ENCODE measurements around the gene APBA2.

APBA2 gene

GRCh38 chr15:29046281-29046810, 160.6 kb downstream of the APBA2 start:
- TF ChIP-seq ZFX (IDR thresholded peaks at IDR 0.05) (no peak), CTCF (conservative IDR thresholded peaks at IDR 0.05) (no peak)
- no peak overlapping the region for H3K27ac ChIP-seq

GRCh38 chr15:29046977-29047376, 161.2 kb downstream of the APBA2 start:
- H3K27ac ChIP-seq, result no peak overlapping the region
- TF ChIP-seq CTCF (conservative IDR thresholded peaks at IDR 0.05) (no peak), ZFX (IDR thresholded peaks at IDR 0.05) (no peak)

- H3K27ac ChIP-seq, result no peak overlapping the region
- TF ChIP-seq ZFX (IDR thresholded peaks at IDR 0.05) (no peak), CTCF (conservative IDR thresholded peaks at IDR 0.05) (no peak)
Measured at GRCh38 chr15:29048011-29048410, 162.2 kb downstream of the APBA2 start.

GRCh38 chr15:29050870-29051269, 165.1 kb downstream of the APBA2 start:
- no peak overlapping the region for H3K27ac ChIP-seq
- no peak for TF ChIP-seq ZFX (IDR thresholded peaks at IDR 0.05)
- no peak for TF ChIP-seq CTCF (conservative IDR thresholded peaks at IDR 0.05)

GRCh38 chr15:29051422-29051821, 165.6 kb downstream of the APBA2 start:
- no peak overlapping the region for H3K27ac ChIP-seq
- no peak for TF ChIP-seq ZFX (IDR thresholded peaks at IDR 0.05)

- TF ChIP-seq CTCF (conservative IDR thresholded peaks at IDR 0.05) (no peak), ZFX (IDR thresholded peaks at IDR 0.05) (no peak)
- no peak overlapping the region for H3K27ac ChIP-seq
Measured at GRCh38 chr15:29053006-29053405, 167.2 kb downstream of the APBA2 start.

GRCh38 chr15:29053661-29054131, 167.9 kb downstream of the APBA2 start:
- TF ChIP-seq CTCF (conservative IDR thresholded peaks at IDR 0.05) (no peak), ZFX (IDR thresholded peaks at IDR 0.05) (no peak)
- H3K27ac ChIP-seq, result no peak overlapping the region

All from C4-2B (cell line).